H9 (cell line): ENCODE measurements around the gene C10orf95. TPM values are rescaled to one million over a fixed set of nuclear protein-coding genes. Genes with fewer than 3 reads are reported as not detected.

ENCODE experiments used
- DNase-seq: peaks from one replicate; pipeline ENCODE4 v3.0.0-alpha.2; 2017
- H2AFZ ChIP-seq: one replicate; pipeline ENCODE4 v1.6.1; 2013; ENCODE audit warnings: mild to moderate bottlenecking, low read length, control low read depth, moderate library complexity
- H2AK5ac ChIP-seq: 2 replicates; pipeline ENCODE4 v1.6.1; 2013; ENCODE audit warnings: low read length, control low read depth, mixed read lengths; ENCODE audit not compliant: insufficient read length
- H2BK120ac ChIP-seq: one replicate; pipeline ENCODE4 v1.6.1; 2013; ENCODE audit warnings: low read depth, mild to moderate bottlenecking, low read length, control low read depth, inconsistent platforms; ENCODE audit not compliant: poor library complexity, severe bottlenecking
- H2BK12ac ChIP-seq: 2 replicates; pipeline ENCODE4 v1.6.1; 2013; ENCODE audit warnings: low read length, control low read depth, mixed read lengths, low read depth; ENCODE audit not compliant: insufficient read length
- H2BK15ac ChIP-seq: 2 replicates; pipeline ENCODE4 v1.6.1; 2013; ENCODE audit warnings: low read depth, low read length, control low read depth
- H2BK20ac ChIP-seq: one replicate; pipeline ENCODE4 v1.6.1; 2013; ENCODE audit warnings: low read depth, mild to moderate bottlenecking, low read length, control low read depth, inconsistent platforms; ENCODE audit not compliant: poor library complexity, severe bottlenecking
- H2BK5ac ChIP-seq: 2 replicates; pipeline ENCODE4 v1.6.1; 2013; ENCODE audit warnings: low read length, control low read depth, mixed read lengths; ENCODE audit not compliant: insufficient read length
- H3K14ac ChIP-seq: 2 replicates; pipeline ENCODE4 v1.6.1; 2013; ENCODE audit warnings: low read length, control low read depth; ENCODE audit not compliant: insufficient read depth
- H3K18ac ChIP-seq: 2 replicates; pipeline ENCODE4 v1.6.1; 2013; ENCODE audit warnings: low read depth, mild to moderate bottlenecking, mixed read lengths, low read length, control low read depth; ENCODE audit not compliant: insufficient read length
- H3K23ac ChIP-seq: 2 replicates; pipeline ENCODE4 v1.6.1; 2013; ENCODE audit warnings: low read length, control low read depth, mixed read lengths, low read depth; ENCODE audit not compliant: insufficient read length
- H3K23me2 ChIP-seq: 2 replicates; pipeline ENCODE4 v1.6.1; 2013; ENCODE audit warnings: low read depth, mild to moderate bottlenecking, mixed read lengths, low read length, control low read depth; ENCODE audit not compliant: insufficient read length, poor library complexity, severe bottlenecking
- H3K27ac ChIP-seq: 2 replicates; pipeline ENCODE4 v1.5.1; 2013; ENCODE audit warnings: low read length, control low read depth, mixed read lengths, low read depth; ENCODE audit not compliant: insufficient read length
- H3K27me3 ChIP-seq: 2 replicates; pipeline ENCODE4 v1.6.1; 2013; ENCODE audit warnings: low read length, control low read depth, inconsistent platforms; ENCODE audit not compliant: insufficient read depth
- H3K4ac ChIP-seq: 2 replicates; pipeline ENCODE4 v1.6.1; 2013; ENCODE audit warnings: low read depth, mild to moderate bottlenecking, control low read depth, inconsistent platforms, low read length, moderate library complexity
- H3K4me1 ChIP-seq: 2 replicates; pipeline ENCODE4 v1.6.1; 2013; ENCODE audit warnings: low read length, control low read depth, inconsistent platforms; ENCODE audit not compliant: insufficient read depth
- H3K4me2 ChIP-seq: 2 replicates; pipeline ENCODE4 v1.6.1; 2013; ENCODE audit warnings: low read length, control low read depth, mixed read lengths; ENCODE audit not compliant: insufficient read length, insufficient read depth
- H3K56ac ChIP-seq: 2 replicates; pipeline ENCODE4 v1.6.1; 2013; ENCODE audit warnings: low read depth, mild to moderate bottlenecking, mixed read lengths, low read length, control low read depth; ENCODE audit not compliant: insufficient read length
- H3K79me1 ChIP-seq: 2 replicates; pipeline ENCODE4 v1.6.1; 2013; ENCODE audit warnings: low read depth, mild to moderate bottlenecking, moderate library complexity, low read length, control low read depth, inconsistent platforms; ENCODE audit not compliant: insufficient read depth, poor library complexity, severe bottlenecking
- H3K79me2 ChIP-seq: 2 replicates; pipeline ENCODE4 v1.6.1; 2013; ENCODE audit warnings: low read length, control low read depth, inconsistent platforms; ENCODE audit not compliant: insufficient read depth
- H3K9ac ChIP-seq: 2 replicates; pipeline ENCODE4 v1.6.1; 2013; ENCODE audit warnings: low read length, control low read depth, mixed read lengths; ENCODE audit not compliant: insufficient read length; ENCODE audit errors: extremely low read depth
- H3K9me3 ChIP-seq: one replicate; pipeline ENCODE4 v1.6.1; 2013; ENCODE audit warnings: low read depth, low read length, inconsistent platforms; ENCODE audit not compliant: control insufficient read depth
- H3T11ph ChIP-seq: one replicate; pipeline ENCODE4 v1.6.1; 2013; ENCODE audit warnings: mild to moderate bottlenecking, low read length, control low read depth, inconsistent platforms
- H4K20me1 ChIP-seq: one replicate; pipeline ENCODE4 v1.6.1; 2013; ENCODE audit not compliant: control insufficient read depth, insufficient read length, insufficient read depth
- H4K5ac ChIP-seq: 2 replicates; pipeline ENCODE4 v1.6.1; 2013; ENCODE audit warnings: low read depth, mild to moderate bottlenecking, mixed read lengths, low read length, control low read depth; ENCODE audit not compliant: insufficient read length
- H4K8ac ChIP-seq: replicated peaks from 2 replicates; pipeline ENCODE4 v1.6.1; 2013; ENCODE audit warnings: low read length, control low read depth, mixed read lengths, low read depth; ENCODE audit not compliant: insufficient read length
- H4K91ac ChIP-seq: 2 replicates; pipeline ENCODE4 v1.6.1; 2013; ENCODE audit warnings: low read depth, mild to moderate bottlenecking, moderate library complexity, mixed read lengths, low read length, control low read depth; ENCODE audit not compliant: insufficient read length
- H3K27ac Mint-ChIP-seq, 3 experiments: 2 replicates in 2 of 3; 3 replicates in 1 of 3; pipeline ENCODE4 v1.8.0; 2020 to 2021; ENCODE audit warnings: mixed read lengths in 3 of 3, mild to moderate bottlenecking in 1 of 3, moderate library complexity in 1 of 3
- H3K27me3 Mint-ChIP-seq: 2 replicates; pipeline ENCODE4 v1.8.0; 2021; ENCODE audit warnings: low read depth, mild to moderate bottlenecking, moderate library complexity, mixed read lengths
- H3K36me3 Mint-ChIP-seq, 3 experiments: 2 replicates in 2 of 3; 3 replicates in 1 of 3; pipeline ENCODE4 v1.8.0; 2020 to 2021; ENCODE audit warnings: low read depth in 3 of 3, mixed read lengths in 3 of 3; ENCODE audit not compliant: insufficient read depth in 1 of 3
- H3K4me1 Mint-ChIP-seq, 2 experiments: 2 replicates each; pipeline ENCODE4 v1.8.0; 2020; ENCODE audit warnings: mixed read lengths in 2 of 2
- H3K4me3 Mint-ChIP-seq, 2 experiments: 2 replicates in 1 of 2; 3 replicates in 1 of 2; pipeline ENCODE4 v1.8.0; 2020 to 2021; ENCODE audit warnings: mild to moderate bottlenecking in 2 of 2, mixed read lengths in 2 of 2, moderate library complexity in 1 of 2
- H3K9me3 Mint-ChIP-seq, 2 experiments: 2 replicates in 1 of 2; 3 replicates in 1 of 2; pipeline ENCODE4 v1.8.0; 2020; ENCODE audit warnings: mild to moderate bottlenecking in 2 of 2, mixed read lengths in 2 of 2, moderate library complexity in 1 of 2
- total RNA-seq: library from RNA; stranded (reverse); gene quantifications from 2 replicates; pipeline ENCODE4 v1.2.1, GENCODE V29; 2021
- TF ChIP-seq, protein P1 (sequence below): fragments of 200-600 bp; sonication (generic); conservative IDR thresholded peaks from 3 replicates; pipeline ENCODE4 v1.8.0; 2021; ENCODE audit warnings: antibody characterized with exemption, mild to moderate bottlenecking

The C10orf95 gene
- total RNA-seq, 1 experiment from 2014 or later, result not detected

DNA sequence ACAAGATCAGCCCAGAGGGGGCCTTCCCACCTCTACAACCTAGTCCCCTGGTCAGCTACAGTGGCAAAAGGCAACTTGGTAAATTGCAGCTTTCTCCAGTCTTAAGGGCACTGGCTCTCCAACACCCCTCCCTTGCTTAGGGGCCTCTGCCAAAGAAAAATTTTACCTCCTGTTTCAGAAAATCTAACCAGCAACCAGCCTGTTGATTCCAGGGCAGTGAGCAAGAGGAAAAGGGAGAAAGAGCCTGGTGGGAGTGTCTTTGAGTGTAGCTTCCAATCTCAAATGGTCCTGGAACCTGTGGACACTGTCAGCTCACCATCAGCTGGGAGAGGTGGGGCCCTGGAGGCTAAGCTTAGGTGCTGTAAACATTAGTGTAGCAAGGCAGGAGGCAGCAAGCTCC, 28.3 kb upstream of the C10orf95 start:
- H3K79me2 ChIP-seq, result no peaks in the 10 kb centered on the region
- H4K8ac ChIP-seq, result no peak overlapping the region
- H3K56ac ChIP-seq, result no peak overlapping the region
- H3K18ac ChIP-seq, result no peak overlapping the region
- no peak overlapping the region for H2BK5ac ChIP-seq
- Mint-ChIP-seq H3K36me3 (peaks cover 23 to 60% (median 59%) of the 10 kb centered on the region in 3 experiments), H3K27ac (no peak overlapping the region), H3K27me3 (no peaks in the 10 kb centered on the region; the same call in 1 of the 2 replicates), H3K9me3 (no peaks in the 10 kb centered on the region), H3K4me1 (no peaks in the 10 kb centered on the region), H3K4me3 (no peak overlapping the region)
- H3K14ac ChIP-seq, result no peak overlapping the region
- H3K23ac ChIP-seq, result no peak overlapping the region
- H4K20me1 ChIP-seq, result no peaks in the 10 kb centered on the region
- no peak overlapping the region for H3T11ph ChIP-seq
- H3K9ac ChIP-seq, result no peak overlapping the region
- H2AK5ac ChIP-seq, result no peak overlapping the region
- TF ChIP-seq, protein P1, sequence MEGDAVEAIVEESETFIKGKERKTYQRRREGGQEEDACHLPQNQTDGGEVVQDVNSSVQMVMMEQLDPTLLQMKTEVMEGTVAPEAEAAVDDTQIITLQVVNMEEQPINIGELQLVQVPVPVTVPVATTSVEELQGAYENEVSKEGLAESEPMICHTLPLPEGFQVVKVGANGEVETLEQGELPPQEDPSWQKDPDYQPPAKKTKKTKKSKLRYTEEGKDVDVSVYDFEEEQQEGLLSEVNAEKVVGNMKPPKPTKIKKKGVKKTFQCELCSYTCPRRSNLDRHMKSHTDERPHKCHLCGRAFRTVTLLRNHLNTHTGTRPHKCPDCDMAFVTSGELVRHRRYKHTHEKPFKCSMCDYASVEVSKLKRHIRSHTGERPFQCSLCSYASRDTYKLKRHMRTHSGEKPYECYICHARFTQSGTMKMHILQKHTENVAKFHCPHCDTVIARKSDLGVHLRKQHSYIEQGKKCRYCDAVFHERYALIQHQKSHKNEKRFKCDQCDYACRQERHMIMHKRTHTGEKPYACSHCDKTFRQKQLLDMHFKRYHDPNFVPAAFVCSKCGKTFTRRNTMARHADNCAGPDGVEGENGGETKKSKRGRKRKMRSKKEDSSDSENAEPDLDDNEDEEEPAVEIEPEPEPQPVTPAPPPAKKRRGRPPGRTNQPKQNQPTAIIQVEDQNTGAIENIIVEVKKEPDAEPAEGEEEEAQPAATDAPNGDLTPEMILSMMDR, result no peak
- H2BK15ac ChIP-seq, result no peak overlapping the region
- H2BK20ac ChIP-seq, result no peak overlapping the region
- no peak overlapping the region for H2AFZ ChIP-seq
- no peak overlapping the region for H2BK12ac ChIP-seq
- no peaks in the 10 kb centered on the region for H3K23me2 ChIP-seq
- H3K27me3 ChIP-seq, result no peaks in the 10 kb centered on the region
- H3K9me3 ChIP-seq, result no peaks in the 10 kb centered on the region
- H3K4me1 ChIP-seq, result no peaks in the 10 kb centered on the region
- H4K5ac ChIP-seq, result no peak overlapping the region
- no peak overlapping the region for H3K4me2 ChIP-seq
- H3K79me1 ChIP-seq, result no peaks in the 10 kb centered on the region
- H2BK120ac ChIP-seq, result no peak overlapping the region
- no peak for DNase-seq
- no peak overlapping the region for H3K4ac ChIP-seq
- no peak overlapping the region for H3K27ac ChIP-seq
- H4K91ac ChIP-seq, result no peak overlapping the region
